Activated CD4-positive, alpha-beta T cell treated with anti-CD3 and anti-CD28 coated beads, Interleukin-2, amount 50 U/mL, for 16 hours (primary cell): ENCODE results near the gene NEK7.
"Not testable (repeated sequence)": the region's sequence is repeated elsewhere in the genome, so short reads cannot be mapped to it uniquely, and the experiment has no call there.

Experiments
- DNase-seq: peaks from one replicate; pipeline ENCODE4 v3.0.0-alpha.2; 2020

NEK7 gene

DNA sequence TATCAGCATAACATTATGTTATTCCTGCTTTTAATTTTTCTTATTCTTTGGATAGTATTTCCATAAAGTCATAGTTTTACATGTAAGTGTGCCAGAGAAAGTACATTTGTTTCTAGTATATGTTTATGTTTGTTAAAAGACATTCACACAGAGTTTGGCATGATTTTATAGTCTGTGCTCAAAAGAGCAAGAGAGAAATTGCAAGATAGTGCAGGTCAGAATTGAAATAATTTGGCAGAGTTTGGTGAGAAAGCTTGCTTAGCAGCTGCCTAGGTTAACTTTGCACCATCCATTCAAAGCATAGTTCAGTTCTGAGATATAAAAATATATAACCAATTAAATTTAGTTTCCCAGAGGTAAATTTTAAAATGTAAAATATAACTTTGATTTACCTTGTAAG, 17.0 kb downstream of the NEK7 start:
- DNase-seq: no peak

DNA sequence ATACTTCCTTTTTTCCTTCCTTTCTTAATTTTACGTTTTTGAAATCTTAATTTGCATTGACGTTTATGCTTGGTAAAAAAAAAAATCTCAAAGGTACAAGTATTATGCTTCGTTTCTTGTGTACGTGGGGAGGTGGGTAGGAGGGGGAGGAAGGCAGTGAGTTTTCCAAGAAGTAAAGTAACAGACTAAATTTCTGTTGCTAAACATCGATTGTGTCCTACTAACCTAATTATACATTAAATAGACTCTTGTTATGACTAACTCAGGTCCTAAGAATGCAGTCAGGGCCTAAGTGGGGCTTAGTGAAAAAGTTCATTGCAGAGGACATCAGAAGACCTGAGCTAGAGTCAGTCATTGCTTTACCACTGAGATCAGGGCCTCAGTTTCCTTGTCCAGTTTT, 17.5 kb downstream of the NEK7 start:
- DNase-seq: peak; percentile 51

DNA sequence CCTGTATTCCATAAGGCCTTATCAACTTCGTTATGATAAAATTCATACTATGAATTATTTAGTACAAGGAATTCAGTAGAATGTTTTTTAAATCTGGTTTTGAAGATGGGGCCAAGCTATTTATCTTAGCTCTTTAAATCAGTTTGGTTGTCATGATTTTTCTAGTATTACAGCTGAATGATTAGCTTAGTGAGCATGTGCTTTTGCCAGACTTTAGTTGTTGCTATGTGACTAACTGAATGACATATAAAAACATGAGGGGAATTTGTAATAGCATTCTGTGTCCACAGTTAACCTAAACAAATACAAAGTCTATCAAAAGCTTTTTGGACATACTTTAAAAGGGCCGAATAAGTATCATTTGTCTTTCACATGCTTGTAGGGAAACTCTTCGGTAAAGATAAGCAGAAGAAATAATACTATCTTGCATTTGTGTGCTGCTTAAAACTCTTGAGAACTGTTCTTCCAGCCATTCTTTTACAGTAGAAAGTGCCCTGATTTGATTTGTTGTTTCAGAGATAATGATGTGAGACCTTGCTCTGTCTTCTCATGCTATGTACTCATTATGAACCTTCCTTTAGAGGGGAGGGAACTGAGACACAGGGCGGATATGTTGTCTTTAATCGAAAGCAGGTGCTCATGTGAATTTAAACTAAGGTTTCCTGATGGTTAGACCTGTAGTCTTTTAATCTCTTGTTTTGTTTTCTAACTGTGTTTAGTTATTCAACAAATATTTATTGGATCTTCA, 18.8 kb downstream of the NEK7 start:
- peak; percentile 70 for DNase-seq

DNA sequence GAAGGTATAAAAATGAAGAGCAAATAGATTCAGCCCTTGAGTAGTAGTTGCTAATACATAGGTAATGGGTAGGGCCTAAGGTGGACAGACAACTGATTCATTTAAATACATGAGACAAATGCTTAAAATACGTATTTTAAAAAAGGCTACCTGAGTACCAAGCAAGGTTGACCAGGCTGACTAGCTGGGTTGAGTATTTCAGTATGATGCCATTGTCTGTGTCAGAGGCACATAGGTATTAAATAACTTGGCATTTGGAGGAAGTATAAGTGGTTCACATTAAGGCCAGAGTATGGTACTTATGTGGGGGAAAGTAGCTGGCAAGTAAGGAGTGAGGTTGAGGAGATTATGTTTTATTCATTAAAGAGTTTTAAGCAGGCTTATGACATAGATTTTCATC, 19.4 kb downstream of the NEK7 start:
- DNase-seq: no peak

DNA sequence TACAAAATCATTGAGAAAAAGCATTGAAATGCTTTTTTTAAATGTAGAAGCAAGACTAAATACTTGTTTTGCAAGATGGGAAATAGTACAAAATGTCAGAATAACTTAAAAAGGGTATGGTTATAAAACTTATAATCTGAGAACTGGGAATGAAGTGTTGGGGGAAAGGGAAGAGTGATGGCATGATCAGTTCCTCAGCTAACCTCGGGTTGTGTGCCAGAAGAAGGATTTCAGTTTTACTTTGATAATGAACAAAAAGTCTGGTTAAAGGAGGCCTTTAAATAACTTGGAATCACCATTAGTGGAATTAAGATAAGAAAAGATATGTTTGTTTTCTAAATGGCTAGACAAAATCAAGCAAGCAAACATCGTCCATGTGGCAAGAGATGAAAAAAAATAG, 20.7 kb downstream of the NEK7 start:
- DNase-seq: no peak

DNA sequence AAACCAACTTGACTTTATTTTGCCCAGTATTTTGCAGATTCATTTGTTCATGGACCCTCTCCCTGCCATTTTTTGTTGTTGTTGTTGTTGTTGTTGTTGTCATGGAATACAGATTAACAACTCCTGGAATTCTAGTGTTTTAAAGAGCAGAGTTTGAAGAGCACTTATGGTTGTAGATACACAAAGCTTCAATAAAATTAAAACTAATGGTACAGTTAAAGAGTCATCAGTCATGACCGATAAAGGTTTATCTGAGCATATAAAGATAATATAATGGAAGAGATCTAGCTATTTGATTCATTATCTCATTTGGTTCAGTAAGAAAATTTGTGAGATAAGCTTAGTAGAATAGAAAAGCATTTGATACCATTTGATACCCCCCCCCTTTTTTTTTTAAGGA, 21.8 kb downstream of the NEK7 start:
- DNase-seq: no peak

DNA sequence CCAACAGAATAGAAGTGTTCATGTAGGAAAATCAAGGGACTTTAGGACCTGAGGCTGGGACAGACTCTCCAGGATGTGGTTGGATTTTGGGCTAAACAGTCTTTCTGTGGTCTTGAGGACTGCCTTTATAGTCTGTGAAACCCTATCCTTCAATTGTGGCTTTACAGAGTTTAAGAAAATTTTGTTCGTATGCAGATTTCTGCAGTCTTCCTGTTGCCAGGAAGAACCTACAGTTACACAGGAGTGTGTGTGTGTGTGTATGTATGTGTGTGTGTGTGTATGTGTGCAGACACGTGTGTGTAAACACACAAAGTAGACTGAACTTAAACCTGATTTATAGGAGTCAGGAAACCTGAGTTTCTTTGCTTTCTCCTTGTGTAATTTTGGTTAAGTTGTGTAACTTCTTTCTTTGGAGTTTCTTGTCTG, 22.8 kb downstream of the NEK7 start:
- DNase-seq: no peak

DNA sequence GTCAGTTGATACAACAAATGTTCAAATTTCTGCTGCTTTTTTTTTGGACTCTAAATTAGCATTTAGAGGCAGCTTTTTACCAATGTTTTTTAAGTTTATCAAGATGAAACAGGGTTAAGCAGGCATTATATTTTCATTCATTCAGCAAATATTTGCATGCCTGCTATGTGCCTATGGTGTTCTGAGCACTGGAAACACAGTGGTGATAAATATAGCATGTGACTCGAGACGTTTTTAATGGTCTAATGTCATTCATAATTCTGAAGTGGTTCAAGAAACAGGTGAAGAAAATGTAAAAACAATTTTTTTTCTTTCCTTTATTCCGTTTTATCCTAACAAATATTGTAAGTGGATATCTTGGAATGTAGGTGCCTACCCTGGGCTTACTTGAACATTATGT, 26.8 kb downstream of the NEK7 start:
- no peak for DNase-seq

DNA sequence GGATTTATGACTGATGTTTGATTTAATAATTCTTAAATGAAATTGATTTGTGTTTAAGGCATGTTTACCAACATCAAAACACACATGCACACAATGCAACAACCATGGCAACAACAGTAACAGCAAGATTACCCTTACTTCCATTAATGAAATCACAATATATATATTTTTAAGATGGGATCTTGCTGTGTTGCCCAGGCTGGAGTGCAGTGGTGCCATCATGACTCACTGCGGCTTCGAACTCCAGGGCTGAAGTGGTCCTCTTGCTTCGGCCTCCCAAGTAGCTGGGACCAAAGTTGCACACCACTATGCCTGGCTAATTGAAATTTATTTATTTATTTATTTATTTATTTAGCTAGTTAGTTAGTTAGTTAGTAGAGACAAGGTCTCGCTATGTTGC, 27.7 kb downstream of the NEK7 start:
- DNase-seq: no peak

DNA sequence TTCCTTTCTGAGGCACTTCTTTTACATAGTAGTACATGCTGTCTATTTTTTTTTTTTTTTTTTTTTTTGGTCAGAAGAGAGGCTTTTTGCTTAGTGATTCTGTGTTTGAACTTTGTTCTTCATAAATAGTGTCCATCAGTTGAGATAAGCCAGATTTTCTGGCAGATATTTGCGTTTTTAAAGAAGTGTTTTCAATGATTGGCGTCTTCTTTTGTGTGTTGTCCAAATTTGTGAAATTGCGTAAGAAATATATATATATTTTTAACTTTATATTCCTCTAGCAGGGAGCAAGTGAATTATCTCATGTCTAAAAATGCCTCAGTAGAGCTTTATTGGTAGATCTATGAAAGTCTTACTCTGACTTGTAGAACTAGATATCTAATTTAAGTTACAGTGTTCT, 28.3 kb downstream of the NEK7 start:
- no peak for DNase-seq

DNA sequence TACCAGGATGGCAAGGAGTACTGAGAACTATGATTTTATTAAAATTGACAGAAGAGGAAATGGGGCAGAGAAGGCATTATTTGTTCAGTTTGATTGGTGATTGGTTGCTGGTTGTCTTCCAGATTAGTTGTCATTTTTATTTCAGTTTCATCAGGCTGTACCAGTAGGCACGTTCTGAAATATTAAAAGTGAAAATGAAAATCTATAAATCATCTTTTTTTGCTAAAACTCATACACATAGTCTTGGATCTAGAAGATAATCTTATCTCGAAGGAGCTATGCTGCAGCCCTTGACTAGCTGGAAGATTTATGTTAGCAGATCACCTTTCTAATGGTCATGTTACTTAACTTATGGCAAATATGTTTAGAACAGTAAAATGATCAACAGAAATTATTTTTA, 29.0 kb downstream of the NEK7 start:
- peak; percentile 38 for DNase-seq

DNA sequence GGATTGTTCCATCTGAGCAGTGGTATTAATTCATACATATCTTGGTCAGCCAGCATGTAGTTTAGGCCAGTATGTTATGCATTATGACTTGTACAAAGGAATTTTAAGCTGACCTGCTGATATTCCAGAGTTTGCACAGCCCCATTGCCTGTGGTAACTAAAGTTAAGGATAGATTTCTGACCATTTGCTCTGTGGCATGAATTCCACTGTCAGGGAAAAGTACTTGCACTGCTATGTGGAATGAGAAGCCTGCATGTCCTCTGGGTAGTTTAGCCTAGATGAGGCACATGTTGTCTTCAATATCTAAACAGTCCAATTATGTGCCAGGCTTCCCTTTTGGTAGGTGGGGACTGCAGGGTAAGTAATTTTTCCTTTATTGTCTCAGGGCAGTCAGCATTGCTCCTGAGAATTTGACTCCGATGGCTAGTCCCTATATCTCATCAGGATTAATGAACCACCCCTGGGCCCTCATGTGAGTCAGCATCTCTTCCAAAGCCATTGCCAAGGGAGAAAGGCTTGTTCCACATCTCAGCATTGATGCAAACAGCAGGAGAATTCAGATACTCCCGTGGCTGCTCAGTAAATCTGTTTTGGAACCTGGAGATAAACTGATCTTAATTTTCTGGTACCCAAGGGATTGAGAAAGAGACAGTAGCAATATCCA, 30.2 kb downstream of the NEK7 start:
- no peak for DNase-seq

DNA sequence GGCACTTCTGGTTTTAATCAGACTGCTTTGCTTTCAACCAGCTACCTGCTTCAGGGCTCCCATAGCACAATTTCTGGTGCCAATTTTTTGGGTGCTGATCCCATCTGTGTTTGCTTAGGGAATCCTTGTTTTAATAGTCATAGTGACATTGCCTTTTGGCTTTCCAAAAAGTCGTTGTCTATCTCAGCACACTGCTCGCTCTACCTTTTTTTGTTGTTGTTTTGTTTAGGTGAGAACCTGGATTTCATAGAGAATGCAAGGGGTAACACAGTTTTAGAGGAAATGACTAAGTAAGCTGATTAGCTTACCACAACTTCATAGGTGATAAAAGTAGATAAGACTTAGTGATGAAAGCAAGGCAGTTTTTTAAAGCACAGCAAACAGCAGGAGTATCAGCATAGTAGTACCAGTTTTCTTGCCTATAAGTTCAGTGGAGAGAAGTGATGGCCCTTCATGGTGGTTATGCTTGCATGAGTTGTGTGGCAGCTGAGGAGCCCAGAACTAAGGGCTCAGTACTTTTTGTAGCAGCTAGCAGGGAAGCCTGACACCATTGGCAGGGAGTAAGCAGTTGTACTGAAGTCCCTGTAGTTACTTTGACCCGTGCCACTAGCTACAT, 31.3 kb downstream of the NEK7 start:
- DNase-seq: peak; percentile 53

DNA sequence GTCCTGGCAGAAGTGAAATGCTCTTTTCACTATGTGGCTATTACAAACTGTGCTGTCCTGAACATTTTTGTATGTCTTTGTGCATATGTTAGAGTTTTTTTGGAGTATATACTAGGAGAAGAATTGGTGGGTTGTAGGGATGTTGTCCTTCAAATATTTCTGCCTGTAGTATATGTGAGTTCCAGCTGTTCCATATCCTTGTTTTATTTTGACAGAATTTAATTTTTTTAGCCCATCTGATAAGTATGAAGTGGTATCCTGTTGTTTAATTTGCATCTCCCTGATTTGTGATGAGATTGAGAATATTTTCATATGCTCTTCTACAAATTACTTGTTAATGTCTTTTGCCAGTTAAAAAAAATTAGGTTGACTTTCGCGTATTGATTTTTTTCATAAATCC, 34.3 kb downstream of the NEK7 start:
- DNase-seq: no peak

DNA sequence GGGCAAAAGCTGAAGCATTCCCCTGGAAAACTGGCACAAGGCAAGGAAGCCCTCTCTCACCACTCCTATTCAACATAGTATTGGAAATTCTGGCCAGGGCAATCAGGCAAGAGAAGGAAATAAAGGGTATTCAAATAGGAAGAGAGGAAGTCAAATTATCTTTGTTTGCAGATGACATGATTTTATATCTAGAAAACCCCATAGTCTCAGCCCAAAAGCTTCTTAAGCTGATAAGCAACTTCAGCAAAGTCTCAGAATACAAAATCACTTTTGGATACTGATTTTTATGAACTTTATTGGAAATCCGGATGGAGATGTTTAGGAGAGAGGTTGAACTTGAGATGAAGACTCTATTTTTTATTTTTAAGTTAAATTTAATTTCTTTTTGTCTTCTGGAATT, 37.1 kb downstream of the NEK7 start:
- not testable (repeated sequence) for DNase-seq

DNA sequence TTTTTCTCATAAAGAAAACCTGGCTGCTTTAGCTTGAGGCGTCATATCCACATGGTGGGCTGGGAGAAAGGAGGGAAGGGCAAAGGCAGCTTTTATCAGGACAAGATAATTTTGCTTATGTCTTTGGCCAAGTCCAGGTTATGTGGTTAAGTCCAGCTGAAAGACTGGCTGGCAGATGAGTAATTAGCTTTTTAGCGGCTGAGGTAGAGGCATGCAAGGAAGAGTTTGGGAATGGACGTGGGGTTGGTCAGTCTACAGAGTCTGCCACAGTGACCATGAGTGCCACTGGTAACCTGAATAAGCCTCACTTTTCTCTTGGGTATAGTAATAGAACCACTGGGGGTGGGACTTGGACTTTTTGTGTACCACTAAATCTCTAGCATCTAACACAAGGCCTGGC, 39.8 kb downstream of the NEK7 start:
- no peak for DNase-seq

DNA sequence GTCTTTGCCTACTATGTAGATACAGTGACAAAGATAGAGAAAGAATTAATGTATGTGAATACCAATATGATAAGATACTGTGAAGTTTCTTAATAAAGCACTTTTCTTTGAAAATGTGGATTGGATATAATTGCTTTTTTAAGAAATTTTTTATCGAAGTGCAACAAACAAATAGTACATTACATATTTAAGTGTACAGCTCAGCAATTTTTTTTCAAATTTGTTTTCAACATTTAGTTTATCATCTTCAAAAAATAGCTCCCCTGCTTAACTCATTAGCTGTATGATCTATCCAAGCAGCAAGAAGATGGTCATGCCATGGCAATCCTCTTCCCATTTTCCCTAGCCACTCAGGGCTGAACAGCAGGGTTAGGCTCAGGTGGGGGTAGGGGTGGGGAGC, 40.5 kb downstream of the NEK7 start:
- no peak for DNase-seq

DNA sequence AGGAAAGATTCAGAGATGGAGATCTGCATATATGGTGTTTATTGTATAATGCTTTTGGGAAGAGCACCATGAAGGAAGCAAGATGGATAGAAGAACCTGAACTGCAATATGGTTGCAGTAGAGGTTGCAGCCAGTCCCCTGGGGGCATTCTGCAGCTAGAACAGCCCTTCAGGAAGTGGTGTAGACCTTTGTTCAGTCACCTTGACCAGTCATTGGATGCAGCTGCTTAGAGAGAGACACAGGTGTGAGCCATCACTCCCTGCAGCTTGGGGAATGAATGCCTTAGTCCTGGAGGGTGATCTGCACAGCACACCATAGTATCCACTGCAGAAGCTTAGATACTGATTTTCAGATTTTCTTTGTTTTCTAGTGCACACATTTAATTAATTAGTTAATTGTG, 42.3 kb downstream of the NEK7 start:
- DNase-seq: no peak

DNA sequence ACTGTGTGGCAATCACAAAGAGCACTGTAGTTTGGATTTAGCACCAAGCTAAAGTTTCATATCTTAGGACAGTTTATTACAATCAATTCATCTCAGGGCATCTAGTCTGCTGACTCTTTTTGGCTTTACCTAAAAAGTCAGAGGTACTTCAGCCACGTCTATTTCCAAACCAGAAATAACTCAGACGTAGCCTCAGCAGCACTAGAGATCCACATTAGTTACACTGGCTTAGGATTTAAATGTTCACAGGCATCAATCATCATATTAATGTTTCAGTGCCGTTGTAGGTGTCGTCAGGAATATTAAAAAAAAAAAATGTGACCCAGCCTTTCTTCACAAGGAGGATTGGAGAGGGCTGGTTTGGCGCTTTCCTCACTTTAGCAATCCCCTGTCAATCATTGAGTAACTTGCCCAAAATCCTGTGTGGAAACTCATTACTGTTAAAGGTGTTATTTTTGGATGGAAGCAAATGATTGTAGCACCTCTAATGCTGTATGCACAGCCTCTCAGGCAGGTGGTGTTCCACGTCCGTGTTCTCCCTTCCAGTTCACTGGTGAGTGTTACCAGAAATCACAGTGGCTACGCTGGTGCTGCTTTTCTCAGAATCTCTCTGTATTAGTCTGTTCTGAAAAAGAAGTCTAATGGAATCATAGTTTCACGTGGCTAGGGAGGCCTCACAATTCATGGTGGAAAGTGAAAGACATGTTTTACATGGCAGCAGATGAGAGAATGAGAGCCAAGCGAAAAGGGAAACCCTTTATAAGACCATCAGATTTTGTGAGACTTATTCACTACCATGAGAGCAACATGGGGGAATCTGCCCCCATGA, 45.4 kb downstream of the NEK7 start:
- DNase-seq: peak; percentile 73

DNA sequence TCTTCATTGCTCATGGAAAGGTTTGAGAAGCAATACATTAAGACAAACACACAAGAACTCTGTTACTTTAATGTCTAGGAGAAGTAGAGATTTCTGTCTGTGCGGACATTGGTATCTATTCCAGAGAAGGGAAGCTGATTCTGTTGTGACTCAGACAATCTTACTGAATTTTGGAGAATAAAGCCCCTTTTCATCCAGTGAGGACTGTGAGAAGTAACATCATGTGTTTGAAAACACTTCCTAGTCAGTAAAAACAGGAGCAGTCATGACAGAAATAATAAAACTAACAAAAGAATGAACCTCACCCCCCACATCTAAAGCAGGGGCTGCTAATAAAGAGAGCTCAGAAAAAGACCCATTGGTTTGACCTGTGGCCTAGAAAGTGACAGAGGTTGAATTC, 46.6 kb downstream of the NEK7 start:
- no peak for DNase-seq

DNA sequence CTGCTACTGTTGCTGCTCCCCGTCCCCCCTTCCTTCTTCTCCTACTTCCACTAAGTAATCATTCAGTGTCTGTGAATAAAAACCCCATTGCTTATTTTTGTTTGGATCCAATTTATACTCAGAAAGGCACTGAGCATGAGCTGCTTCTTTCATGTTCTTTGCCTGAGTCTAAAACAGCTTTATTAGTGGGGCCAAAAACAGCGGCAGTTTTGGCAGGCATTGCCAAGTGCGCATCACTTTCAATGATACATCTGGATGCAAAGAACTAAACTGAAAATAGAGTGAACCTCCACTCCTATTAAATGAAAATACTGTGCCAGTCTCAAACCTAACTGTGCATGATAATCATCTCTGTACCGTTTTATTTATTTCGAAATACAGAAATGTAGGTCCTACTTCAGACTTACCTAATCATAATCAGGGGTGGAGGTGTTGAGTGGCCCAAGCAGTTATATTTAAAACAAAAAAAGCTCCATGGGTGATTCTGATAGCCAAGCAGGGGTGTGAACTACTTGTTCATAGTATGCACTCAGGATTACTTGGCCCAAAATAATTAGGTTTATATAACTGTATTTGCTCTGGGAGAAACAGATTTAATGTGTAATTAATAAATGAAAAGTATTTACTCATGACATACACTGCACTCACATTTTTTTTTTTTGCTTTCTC, 48.4 kb downstream of the NEK7 start:
- DNase-seq: no peak

DNA sequence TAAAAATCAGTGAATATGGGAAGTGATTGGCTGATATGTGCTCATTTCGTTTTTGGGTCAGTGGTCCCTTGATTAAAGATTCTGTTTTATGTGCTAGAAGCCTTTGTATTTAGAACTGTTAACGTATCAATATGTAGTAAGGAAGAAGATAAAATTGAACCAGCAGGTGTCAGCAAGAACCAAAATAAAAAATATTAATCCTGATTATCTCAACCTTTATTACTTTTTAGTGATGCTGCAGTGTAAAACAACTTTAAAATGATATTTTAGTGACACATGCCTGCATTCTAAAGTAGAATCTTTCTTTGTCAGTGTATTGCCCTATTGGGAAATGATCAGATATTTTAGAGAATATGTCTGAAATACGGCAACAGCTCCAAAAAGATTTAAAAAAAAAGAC, 49.5 kb downstream of the NEK7 start:
- DNase-seq: no peak

DNA sequence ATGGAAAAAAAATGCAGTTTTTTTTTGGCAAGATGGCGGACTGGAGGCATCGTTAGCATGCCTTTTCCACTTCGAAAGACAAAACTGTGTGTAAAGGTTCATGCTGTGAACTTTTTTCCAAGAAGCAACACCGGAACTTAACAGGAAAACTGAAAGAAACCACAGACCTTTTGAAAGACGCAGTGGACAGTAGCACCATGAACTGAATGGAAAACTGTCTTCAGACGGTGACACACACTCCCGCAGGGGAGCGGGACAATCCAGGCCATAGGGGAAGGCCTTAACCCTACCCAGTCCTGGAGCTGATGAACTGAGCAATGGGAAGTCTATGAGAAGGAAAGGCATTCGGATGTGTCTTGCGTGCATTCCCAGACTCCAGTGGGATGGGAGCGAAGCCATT, 54.9 kb downstream of the NEK7 start:
- DNase-seq: no peak
